GM18520 (cell line): ENCODE data around the gene KLF17.
"Not testable (repeated sequence)": the region's sequence is repeated elsewhere in the genome, so short reads cannot be mapped to it uniquely, and the experiment has no call there.

Experiments used
- ATAC-seq: cut with Tn5 transposase; IDR thresholded peaks from one replicate; pipeline ENCODE4 v1.9.1; 2021; ENCODE audit not compliant: unreplicated experiment

KLF17 gene

DNA sequence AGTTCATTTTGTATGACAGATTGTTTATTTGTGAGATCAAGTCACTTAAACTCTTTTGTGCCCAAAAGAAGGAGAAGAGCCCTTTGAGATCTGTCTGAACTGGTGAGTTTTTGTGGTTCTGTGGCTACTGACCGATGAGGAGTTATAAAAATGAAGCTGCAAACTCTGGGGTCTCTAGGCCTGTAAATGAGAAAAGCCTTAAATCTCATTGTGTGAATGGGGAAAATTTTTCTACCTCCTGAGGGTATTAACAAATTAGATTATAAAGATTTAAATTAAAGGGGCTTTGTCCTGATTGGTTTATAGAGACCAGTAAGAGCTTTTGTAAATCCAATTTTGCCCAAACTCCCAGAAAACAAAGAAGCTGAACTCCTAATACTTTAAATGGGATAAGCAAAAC is 9.7 kb upstream of the KLF17 start:
- no peak for ATAC-seq

DNA sequence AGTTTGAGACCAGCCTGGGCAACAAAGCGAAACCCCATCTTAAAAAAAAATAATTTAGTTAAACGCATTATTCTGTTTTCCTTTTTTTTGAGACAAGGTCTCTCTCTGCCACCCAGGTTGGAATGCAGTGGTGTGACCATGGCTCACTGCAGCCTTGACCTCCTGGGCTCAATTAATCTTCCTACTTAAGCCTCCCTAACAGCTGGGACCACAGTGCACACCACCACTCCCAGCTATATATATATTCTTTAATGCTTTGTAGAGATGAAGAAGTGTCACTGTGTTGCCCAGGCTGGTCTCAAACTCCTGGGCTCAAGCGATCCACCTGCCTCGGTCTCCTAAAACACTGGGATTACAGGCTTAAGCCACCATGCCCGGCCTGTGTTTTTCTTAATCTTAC is 7.7 kb upstream of the KLF17 start:
- ATAC-seq: no peak

DNA sequence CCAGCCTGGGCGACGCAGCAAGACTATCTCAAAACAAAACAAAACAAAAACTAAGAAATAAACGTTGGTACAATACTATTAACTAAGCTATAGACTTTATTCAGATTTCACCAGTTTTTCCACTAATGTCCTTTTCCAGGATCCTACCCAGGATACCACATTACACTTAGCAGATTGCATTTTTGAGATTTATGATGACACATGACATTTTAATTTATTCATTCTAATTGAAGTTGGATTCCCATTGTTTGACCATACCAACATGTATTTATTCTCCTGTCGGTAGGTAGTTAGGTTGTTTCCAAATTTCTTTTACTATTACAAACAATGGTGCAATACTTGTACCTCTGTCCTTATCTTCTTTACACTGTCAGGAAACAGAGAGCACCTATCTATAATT is 6.8 kb upstream of the KLF17 start:
- no peak for ATAC-seq

GRCh38 chr1:44112486-44112885 is 6.1 kb upstream of the KLF17 start:
- no peak for ATAC-seq

GRCh38 chr1:44113095-44113609 is 5.5 kb upstream of the KLF17 start:
- ATAC-seq: no peak

DNA sequence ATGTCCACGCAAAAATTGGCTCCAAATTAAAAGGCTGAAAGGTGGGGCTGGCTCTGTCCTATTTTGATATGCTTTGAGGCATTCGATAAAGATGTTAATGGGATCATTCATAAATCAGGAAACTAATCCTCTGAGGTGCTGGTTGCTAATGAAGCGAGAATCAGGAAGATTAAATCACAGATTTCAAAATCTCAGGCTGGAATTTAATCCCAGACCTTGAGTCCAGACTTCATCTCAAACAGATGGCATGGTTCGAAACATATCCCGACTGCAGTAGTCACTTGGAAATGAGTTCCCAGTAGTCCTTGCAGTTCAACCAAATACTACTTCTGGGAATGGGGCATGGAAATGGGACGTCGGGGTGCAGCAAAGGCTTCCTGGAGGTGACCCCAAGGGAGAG is 4.5 kb upstream of the KLF17 start:
- no peak for ATAC-seq

GRCh38 chr1:44117272-44117671 is 1.3 kb upstream of the KLF17 start:
- not testable (repeated sequence) for ATAC-seq

- ATAC-seq: no peak
These were observed 904 bp downstream of the KLF17 start for GRCh38 chr1:44119525-44119924.

GRCh38 chr1:44120398-44120949 is 1.9 kb downstream of the KLF17 start:
- ATAC-seq: no peak

GRCh38 chr1:44129616-44130500 is 11.2 kb downstream of the KLF17 start:
- ATAC-seq: no peak

- ATAC-seq: no peak
These were observed 12.8 kb downstream of the KLF17 start for GRCh38 chr1:44131411-44131810.

DNA sequence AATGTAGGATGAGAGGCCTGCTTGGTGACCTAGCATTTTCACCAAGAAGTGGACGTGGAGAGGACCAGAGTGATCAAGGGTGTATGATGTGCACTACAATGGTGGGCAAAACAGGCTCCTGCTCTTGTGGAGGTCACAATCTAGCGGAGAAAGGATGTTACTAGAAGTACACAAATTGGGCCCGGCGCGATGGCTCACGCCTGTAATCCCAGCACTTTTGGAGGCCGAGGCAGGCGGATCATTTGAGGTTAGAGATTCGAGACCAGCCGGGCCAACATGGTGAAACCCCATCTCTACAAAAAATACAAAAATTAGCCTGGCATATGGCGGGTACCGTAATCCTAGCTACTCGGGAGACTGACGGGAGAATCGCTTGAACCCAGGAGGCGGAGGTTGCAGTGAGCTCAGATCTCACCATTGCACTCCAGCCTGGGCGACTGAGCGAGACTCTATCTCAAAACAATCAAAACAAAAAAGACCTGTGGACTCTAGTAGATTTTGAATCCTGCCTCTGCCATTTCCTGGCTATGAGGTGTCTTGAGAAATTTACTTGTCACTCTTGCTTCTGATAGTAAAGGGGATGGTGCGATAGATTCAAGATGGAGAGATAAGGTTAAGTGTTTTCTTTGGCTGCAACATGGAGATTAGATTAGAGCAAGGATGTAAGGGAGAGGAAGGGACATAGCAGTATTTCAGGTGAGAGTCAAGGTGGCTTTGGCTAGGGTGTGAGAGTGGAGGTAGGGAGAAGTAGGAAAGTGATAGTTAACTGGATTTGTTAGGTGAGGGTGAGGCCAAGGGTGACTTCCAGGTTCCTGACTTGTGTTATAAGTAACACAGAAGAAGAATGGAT is 15.7 kb downstream of the KLF17 start:
- ATAC-seq: no peak

- no peak for ATAC-seq
These were observed 17.3 kb downstream of the KLF17 start for GRCh38 chr1:44135886-44136285.

DNA sequence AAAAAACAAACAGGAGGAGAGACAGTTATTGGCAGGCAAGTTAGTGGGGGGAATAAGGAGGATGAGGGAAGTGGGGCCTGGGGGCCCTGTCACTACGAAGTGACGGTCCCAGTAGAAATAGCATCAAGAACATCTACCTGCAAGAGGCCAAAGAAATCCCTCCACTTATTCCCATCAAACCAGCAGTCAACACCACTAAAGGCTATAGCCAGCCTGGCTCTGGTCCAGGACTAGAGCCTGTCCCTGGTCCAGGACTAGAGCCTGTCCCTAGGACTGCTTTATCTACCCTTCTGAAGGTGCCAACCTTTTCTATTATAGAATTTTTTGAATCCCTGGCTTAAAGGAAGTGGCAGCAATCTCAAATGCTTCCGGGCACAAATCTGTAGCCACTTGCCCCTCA is 19.6 kb downstream of the KLF17 start:
- no peak for ATAC-seq

DNA sequence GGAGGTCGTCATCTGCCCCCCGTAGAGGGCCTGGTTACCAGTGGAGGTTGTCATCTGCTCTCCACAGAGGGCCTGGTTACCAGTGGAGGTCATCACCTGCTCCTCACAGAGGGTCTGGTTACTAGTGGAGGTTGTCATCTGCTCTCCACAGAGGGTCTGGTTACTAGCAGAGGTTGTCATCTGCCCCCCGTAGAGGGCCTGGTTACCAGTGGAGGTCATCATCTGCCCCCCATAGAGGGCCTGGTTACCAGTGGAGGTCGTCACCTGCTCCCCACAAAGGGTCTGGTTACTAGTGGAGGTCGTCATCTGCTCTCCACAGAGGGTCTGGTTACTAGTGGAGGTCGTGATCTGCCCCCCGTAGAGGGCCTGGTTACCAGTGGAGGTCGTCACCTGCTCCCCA is 20.9 kb downstream of the KLF17 start:
- ATAC-seq: not testable (repeated sequence)

DNA sequence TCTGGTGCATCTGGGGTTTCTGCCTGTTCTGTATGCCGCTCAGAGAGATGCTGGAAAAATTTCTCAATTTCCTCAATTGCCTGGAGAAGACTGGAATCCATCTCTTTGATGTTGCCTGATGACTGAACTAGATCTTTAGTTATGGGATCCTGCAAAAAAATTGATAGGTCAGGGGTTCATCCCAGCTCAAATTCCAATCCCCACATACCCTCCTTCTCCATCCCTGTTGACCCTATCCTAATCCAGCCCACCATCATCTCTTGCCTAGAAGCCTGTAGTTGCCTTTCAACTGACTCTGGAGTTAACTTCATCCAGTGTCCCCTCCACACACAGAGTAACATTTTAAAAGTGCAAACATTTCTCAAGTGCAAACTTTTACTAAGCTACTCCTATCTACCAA is 22.9 kb downstream of the KLF17 start, which contains the start of gene KLF18:
Gene KLF18 (minus strand): TSS at position 101 of the 400 bp plus-strand sequence. CDS start 0 bp downstream, at position 101.
- ATAC-seq: no peak

- ATAC-seq: no peak
These were observed 26.5 kb downstream of the KLF17 start for GRCh38 chr1:44144962-44145756.

DNA sequence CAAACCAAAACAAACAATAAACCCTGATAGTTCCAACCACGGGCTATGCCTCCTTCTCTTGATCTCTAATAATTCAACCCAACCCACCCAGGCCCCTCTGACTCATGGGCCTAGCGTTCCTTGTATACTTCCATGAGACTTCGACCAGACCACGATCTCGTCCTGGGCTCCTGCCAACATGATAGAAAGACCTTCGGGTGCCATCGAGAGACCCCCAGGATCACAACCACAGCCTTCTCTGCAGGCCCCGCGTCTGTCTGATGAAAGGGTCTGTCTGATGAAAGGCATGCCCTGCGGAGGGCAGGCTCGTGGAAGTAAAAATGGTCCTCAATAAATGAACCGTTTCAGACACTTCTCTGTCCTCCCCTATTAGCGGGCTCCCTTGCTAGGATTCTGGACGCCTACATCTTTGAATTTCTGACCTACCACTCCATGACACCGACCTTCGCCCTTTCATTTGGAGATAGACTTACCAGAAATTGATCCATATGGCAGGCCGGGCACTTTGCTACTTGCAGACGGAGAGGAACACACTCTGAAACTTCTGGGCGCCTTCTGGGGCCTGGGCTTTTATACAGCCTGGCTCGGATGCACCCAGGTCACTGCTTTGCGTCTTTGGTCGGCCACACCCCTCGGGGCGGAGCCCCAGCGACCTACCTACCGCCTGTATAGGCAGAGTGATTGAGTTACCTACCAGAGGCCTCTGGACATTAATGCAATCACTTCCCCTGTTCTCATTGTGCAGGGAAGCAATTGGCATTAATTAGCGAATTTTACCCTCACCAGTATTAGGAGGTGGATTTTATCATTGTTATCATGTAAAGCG is 28.1 kb downstream of the KLF17 start:
- ATAC-seq: no peak

DNA sequence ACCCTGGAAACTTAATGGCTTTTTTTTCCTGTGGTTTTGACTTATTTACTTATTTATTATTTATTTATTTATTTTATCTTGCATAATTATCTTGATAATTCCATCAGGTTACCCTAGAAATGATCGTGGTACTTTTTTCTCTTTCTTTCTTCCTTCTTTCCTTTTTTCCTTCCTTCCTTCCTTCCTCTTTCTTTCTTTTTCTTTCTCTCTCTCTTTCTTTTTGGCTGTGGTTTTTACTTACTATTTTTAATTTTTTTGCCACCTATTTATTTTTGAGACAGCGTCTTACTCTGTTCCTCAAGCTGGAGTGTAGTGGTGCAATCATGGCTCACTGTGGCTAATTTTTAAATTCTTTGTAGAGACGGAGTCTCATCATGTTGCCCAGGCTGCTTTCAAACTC is 29.0 kb downstream of the KLF17 start:
- ATAC-seq: no peak

DNA sequence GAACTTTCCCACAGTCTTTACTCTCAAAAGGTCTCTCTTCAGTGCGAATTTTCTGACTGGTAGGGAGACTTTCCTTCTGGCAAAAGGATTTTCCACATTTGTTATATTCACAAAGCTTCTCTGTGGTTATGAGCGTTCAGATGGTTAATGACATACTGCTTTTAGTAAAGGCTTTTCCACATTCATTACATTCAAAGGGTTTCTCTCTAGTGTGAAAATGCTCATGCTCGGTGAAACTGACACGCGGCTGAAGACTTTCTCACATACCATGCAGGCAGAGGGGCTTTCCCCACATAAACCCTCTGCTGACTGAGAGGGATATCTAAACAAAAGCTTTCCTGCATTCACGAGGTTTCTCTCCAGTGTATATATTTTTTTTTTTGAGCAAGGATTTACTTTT is 32.7 kb downstream of the KLF17 start:
- no peak for ATAC-seq
